CD4-positive, alpha-beta T cell treated with Interleukin-1 beta for 1 hour (primary cell): Measurements from ENCODE around the gene GMNC.
A peak's percentile ranks its signal among the peaks of the same experiment; 100 is the strongest.
"Not testable (repeated sequence)": the region's sequence is repeated elsewhere in the genome, so short reads cannot be mapped to it uniquely, and the experiment has no call there.

Experiments used
- DNase-seq, 2 donors: peaks; one replicate each; pipeline ENCODE4 v3.0.0-alpha.2; 2020 to 2022

GMNC gene, protein sequence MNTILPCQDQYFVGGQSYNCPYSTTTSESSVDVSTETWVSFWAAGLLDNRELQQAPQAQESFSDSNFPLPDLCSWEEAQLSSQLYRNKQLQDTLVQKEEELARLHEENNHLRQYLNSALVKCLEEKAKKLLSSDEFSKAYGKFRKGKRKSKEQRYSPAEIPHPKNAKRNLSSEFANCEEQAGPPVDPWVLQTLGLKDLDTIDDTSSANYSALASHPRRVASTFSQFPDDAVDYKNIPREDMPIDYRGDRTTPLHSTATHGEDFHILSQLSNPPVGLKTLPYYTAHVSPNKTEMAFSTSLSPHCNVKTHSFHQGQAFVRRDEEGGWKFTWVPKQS

DNA sequence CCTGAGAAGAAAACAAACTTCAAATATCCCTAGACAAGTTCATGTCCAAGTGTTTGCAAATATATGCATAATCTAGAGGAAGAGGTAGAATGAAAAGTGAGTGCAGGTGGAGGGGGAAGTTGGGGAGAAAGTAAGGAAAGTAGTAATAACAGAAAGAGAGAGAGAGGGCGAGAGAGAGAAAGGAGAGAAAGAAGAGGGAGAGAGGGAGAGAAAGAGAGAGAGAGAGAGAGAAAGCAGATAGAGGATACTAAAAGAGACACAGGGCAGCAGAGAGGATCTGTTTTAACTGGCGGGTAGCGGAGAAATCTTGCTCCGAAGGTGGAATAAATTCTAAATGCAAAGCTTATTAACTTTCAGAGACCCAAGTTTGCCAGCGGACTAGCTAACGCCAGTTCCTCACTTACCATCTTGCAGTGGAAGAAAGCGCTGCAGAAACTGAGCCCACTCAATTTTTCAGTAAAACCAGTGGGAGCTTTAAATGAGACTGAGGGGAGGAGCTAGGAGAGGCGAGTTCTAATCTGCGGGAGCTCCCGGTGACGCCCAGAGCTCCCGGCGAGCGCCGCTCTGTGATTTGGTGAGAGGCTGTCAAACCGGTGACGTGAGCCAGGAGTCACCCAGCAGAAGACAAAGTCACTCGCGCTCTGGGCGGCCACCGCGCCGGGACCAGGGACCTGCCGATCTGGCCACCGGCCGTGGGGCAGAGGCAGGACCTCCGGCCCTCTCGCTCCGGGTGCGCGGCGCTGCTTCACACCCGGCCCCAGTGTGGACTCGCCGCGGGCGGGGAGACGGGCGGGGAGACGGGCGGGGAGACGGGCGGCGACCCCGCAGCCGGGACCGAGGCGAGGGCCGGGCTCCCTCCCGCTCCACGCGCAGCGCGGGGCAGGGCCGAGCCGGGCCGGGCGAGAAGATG is at the start of gene GMNC:
GMNC (minus strand) TSS at position 486 of the 910 bp plus-strand sequence; CDS start at position 407, 79 bp downstream.
- DNase-seq = peak; percentile 5 to 39

DNA sequence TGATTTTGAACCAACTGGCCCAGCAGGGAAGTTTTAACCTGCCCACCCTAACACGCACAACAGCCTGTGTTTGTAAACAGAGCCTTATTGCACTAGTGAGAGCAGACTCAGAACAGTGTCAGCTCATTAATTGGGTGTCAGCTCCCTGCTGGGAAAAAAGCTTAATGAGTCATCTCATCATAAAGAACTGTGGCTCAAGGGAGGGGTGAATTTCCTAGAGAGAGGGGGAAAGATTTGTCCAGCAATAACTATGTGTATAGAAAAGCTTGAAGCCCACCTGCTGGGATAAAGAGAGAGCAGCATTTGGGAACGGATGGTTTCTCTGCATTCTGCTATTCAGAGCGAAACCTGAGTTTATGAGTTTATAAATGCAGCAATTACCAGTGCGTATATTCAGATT is 48.9 kb upstream of the GMNC start:
- no peak for DNase-seq

DNA sequence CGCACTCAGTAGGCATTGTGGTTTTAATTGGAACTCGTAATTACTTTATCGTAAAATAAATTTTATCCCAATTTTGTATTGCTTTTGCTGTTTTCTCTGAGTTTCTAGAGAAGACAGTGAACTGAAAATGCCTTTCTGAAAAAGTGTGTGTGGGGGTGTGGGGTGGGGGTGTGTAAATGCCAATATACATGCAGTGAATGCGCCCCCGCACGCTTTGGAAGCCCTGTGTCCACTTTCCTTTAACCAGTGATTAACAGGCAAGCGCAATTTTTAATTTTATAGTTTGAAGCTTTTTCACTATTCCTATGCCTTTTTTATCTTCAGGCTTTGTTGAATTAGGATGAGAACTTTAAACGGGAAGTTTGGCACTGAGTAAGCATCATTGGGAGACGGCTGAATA is 47.4 kb upstream of the GMNC start:
- no peak for DNase-seq

DNA sequence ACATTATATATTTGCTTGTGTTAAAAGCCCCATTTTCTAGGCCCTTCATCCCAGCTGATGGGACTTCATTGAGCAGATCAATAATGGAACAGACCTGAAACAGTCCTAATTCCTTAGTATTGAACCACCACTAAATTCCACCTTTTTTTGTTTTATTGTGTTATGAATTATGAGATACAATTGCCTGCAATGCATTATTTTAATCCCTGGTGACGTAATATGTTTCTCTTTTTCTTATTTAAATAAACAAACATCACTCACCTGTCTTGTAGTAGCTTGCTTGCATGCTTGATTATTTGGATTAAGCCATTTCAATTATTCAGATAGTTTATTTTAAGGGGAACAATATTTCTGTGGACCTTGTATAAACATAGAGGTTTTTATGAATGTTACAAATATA is 40.7 kb upstream of the GMNC start:
- DNase-seq = no peak

DNA sequence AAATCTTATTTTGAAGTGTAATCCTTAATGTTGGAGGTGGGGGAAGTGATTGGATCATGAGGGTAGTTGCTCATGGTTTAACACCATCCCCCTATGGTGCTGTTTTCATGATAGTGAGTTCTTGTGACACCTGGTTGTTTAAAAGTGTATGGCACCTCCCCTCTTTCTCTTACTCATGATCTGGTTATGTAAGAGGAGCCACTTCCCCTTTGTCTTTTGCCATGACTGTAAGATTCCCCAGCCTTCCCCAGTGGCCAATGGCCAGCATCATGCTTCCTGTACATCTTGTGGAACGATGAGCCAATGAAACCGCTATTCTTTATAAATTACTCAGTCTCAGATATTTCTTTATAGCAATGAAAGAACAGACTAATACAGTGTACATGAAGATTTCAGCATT is 39.8 kb upstream of the GMNC start:
- DNase-seq = no peak

DNA sequence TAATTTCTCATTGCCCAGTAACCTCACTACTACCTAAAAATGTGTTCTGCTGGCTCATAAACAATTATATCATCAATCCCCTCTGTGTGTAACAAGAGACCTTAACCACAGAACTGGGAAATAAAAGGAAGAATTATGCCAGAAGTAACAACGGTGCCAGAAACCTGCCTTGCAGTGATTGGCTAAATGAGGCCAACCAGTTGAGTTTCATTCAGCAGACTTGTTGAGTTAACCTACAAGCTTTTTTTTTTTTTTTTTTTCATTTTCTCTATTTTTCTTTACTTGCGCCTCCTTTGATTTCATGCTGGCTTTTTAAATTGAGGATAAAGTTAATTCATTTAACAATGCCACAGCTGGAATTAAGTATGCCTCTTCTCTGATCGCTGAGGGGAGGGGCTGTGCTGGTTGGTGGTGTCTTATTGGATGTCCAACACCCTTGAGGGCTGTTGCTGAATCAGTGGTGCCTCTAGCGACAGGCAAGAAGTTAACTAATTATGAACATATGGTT is 30.0 kb upstream of the GMNC start:
- no peak for DNase-seq

DNA sequence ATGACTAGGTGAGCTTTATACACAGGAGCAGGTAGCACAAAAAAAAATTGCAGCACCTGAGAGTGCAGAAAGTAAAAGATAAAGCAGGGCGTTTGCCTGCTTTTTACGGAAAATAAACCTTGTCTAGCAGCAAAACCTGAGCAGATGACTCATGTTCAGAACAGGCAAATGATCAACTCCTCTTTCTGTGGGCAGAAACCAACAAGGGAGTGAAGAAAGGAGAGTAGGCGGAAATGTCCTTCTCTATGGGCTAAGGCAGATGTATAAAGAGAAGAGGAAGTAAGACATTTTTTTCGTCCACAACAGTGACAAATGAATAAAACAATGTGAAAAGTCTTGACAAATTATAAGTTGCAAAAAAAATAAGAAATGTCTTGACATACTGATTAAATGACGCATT is 24.5 kb upstream of the GMNC start:
- DNase-seq = no peak

DNA sequence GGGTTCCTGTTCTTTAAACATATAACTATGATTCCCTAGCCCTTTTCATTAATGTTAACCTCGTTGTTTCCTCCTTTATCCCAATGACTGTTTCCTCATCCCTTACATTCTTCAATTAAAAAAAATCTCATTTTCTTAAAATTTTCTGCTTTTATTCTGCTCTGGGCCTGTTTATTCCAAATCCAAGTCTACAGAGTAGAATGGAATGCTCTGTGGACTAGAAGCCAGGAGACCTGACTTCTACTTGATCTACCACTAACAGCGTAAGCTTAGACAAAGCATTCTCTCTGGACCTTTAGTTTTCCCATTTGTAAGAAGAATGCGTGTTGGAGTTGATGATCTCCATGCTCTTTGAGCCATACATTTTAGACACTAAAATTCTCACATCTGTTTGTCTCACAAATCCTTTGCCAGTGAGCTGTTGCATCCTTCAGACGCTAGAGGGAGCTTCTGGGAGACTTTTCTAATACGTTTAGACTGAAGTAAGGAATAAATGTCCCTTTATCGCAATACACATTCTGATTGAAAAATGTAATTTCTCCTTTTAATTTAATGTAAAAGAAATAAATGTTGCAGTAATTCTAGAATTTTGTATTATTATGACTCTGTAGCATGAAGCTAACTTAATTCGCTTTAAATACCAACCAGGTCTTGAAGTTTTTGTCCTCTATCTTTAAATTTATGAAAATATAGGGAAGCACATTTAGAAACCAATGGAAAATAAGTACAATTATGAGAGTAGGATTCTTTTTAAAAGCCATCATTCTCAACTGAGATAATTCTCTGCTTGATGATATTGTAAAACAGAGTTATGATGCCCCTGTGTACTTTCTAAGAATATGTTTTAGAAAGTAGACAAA is 21.7 kb upstream of the GMNC start:
- DNase-seq = peak in 1 of 2 donors; percentile 25

DNA sequence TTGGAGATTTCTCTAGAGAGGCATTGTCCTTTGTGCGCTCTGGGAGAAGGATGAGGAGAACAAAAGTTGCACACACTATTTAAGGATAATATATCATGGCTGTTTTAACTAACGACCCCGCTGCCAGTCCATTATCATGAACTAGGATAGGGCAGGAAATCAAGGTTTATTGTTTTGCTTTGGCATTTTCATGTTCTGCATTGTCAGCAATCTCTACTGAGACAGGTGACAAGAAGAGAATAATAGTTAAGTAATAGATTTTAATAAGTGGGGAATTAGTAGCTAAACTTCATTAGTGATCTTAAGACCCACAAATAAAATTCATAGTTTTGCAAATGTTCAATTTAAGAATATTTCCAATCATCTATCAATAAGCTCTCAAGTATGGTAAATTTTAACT is 20.6 kb upstream of the GMNC start:
- no peak for DNase-seq

DNA sequence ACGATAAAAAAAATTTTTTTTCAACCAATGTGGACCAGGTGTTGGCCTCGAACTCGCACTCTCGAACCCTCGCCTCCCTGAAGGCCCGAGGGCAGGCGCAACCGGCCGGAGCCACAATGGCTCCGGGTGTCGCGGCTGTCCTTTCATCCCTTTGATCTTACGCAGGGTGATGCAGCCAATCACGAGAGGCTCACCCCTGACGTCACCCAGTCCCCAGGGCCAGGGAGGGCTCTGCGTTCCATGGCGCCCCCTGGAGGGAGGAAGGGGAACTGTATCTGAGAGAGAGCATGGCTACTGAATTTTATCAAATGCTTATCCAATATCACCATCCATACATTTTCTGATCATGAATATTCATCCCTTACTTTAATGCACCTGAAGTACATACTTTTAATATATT is 15.4 kb upstream of the GMNC start:
- DNase-seq = no peak

DNA sequence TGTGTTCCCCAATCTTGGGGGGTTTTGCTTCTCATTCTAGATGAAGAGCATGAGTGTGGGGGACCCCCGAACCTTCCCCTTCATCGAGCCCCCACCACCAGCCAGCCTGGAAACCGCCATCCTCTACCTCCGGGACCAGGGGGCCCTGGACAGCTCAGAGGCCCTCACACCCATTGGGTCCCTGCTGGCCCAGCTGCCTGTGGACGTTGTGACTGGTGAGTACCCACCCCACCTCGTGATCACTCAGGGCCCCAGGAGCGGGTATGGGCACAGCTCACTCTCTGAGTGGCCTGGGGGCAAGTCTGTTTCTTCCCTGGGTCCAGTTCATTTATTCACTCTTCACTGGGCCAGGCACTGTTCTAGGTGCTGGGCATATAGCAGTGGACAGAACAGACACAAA is 13.9 kb upstream of the GMNC start:
- DNase-seq = not testable (repeated sequence)

DNA sequence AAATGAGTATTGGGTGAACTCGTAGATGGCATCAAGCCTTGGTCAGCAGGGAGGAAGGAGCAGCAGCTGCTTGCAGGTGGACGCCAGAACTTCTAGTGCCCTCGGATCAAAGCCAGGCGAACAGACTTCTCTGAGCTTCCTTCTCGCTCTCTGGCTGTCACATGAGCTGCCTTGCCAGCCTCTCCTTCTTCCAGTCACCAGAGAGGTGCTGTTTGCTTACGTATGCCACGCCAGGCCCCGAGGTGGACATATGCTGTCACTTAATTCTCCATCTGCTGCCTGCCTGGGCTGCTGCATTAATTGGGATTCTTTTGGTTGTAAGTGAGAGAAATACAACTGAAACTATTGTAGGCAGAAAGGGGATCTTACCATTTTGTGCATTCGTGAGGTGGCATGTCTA is 12.6 kb upstream of the GMNC start:
- not testable (repeated sequence) for DNase-seq

DNA sequence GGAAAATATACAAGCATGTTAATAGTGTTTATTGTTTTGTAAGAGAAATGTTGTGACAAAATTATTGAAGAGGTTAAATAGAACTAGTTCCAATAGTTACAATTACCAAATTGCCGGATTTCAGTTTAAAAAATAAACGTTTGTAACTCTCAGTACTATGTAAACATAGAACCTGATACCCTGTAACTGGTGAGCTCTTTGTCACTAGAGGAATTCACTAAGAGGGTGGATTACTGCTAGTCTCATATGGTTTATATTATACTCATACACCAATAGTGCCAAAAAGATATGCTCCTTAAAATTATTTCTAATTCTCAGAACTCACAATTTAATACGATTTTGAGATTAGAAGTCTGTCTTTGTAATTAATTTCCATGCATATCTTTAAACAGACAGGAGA is 7.6 kb upstream of the GMNC start:
- DNase-seq = no peak

DNA sequence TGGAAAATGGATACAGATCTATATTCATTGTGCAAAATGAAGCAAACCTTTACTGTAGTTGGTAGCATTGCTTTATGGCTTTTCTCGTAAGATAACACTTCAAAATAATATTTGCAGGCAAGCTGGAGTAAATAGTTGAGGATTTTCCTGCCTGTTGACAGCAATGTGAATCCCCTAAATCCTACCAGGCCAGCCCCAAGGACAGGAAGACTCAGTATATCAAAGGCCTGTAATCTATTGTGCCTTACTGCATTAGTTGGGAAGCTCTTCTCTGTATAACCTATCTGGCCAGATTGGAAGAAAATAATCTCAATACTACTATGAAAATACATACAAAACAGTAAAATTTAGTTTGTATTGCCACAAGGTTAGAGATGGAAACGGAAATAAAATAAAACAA is 4.6 kb upstream of the GMNC start:
- DNase-seq = no peak

DNA sequence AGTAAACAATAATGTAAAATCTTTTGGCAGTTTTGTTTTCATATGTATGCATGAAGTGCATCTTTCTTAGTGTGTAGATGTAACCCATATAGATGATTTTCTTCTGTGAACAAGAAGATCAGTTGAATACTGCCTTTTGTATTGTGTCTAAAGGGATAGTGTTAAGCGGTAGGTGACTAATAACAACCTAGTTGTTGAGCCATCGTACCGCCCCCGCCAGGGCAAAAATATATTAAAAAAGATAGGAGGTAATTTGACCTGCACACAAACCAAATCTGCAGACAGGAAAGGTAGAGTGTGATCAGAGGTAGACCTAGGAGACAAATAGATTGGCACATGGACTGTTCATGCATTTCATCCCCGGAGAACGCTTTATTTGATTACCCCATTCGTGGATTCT is 3.3 kb upstream of the GMNC start:
- no peak for DNase-seq

DNA sequence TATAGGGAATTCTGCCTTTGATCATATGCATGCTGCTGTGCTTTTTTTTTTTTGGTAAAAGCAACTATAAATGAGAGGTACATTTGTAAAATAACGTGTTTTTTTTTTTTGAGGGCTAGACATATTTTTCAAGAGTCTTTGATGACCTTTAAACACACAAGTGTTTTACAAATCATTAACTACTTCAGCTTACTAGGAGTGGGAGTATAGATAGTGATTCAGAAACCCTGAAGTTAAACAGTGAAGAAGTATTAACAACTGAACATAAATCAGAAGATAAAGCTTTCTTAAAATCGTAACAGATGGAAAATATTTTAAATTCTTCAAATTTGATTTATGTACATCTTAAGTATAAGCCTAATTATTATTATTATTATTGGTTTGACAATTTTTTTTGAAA is 2.9 kb upstream of the GMNC start:
- DNase-seq = no peak

DNA sequence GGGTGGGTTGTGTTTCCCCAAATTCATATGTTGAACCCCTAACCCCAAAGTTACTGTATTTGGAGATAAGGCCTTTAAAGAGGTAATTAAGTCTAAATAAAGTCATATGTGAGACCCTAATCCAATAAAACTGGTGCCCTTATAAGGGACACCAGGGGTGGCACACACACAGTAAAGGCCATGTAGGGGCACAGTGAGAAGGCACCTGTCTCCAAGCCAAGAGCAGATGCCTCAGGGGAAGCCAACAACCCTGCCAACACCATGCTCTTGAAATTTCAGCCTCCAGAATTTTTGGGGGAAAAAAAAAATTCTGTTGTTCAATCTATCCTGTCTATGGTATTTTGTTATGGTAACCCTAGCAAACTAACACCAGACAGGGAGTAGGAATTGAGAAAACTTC is 1.5 kb upstream of the GMNC start:
- DNase-seq = no peak

DNA sequence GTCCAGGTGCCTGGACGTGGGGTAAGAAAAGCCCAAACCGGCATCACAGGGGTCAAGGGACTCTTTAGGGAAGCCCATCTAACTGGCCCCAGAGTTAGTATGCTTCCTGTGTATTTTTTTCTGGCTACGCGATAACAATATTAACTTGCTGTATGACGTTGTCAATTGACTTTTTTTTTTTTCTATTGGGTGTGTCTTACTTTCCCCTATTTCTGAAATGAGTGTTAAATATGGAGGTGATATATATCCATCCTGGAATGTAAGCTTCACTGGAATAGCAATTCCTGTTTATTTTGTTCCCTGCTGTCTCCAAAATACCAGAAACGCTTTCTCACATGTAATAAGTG is 598 bp upstream of the GMNC start:
- no peak for DNase-seq

DNA sequence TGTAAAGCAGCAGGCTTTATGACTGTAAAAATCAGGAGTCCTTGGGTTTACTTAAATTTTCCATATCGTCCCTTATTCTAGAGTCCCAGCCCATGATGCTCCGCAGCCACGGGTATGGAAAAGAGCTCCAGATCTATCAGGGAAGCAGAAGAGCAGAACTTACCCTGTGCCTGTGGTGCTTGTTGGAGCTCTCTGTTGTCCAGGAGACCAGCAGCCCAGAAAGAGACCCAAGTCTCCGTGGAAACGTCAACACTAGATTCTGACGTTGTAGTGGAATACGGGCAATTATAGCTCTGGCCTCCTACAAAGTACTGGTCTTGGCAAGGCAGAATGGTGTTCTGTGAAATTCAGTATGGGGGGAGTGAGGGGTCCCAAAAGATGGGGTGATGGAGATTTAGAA is 2.0 kb downstream of the GMNC start:
- no peak for DNase-seq

DNA sequence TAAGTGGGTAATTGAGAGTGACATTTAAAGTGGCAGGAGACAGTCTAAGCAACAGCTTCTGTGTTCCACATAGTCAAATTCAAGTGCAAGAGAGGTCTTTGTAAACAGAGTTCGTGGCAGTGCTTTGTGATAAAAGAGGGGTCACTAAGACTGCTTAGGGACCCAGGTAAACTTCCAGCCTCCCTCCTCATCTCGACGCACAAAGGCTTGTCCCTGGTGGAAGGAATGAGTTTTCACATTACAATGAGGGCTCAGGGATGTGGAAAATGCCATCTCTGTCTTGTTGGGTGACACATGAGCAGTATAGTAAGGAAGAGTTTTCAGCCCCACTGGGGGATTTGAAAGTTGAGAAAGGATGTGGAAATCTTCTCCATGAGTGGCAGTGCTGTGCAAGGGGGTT is 7.3 kb downstream of the GMNC start:
- no peak for DNase-seq

DNA sequence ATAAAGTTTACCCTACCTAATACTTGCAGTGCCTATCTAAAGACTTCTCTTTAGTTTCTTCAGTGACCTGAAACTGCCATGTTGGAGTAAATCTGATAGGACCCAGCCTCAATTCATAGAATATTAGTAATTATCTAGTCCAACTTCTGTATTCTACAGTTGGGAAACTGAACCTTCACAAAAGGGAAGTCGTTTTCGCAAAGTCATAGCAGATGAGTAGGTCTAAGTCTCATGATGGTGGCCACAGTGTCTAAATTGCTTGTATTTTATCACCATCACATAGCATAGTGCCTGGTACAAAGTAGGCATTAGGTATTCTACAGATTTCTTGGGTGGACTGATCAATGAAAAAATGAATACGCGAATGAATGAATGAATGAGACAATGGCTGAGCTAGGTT is 8.4 kb downstream of the GMNC start:
- no peak for DNase-seq

DNA sequence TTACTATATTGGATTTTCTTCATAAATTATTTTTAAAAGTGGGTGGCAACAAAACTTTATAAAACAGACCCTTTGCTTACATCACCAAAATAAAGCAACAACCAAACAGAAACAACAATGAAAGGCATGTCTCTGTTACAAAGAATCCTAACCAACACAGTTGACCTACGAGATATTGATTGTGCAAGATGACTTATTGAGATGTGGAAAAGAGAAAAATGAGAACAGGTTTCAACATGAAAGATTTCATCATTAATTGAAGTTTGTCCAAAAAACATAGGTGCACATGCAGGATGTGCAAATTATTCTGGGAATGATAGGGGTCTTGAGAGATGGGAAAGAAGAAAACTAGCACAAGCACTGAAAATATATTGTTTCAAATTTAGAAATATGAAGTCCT is 9.0 kb downstream of the GMNC start:
- DNase-seq = no peak

DNA sequence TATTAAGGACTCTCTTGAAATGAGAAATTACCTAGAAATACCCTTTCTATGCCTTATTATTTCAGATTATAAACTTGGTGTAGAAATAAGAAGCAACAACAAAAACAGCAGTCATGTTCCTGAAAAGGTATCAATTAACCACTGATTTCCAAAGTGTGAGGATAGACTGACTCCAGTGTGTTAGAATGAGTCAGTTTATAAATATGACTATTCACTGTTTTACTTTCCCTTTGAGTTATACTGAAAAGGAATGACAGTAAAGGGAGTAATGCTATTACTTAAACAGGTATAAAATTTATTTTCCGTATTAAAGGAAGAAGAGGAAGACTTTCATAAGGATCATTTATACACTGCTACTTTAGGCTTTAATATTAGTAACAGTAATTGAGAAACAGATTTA is 12.9 kb downstream of the GMNC start:
- DNase-seq = no peak
